HCT116 (cell line): ENCODE results near the gene EEFSEC. TPM values are rescaled to one million over a fixed set of nuclear protein-coding genes. Genes with fewer than 3 reads are reported as not detected.

Source experiments
- ATAC-seq: fragments of 200-7000 bp; cut with Tn5 transposase; 2 replicates; pipeline ENCODE4 v1.9.1; 2020; ENCODE audit warnings: mild to moderate bottlenecking, moderate library complexity
- BruUV-seq: library from RNA; stranded (reverse); fragments of 400-500 nt; replicated peaks from 2 replicates; lab custom pipeline; 2021; lab: Mats Ljungman, UMichigan
- CTCF ChIA-PET: fragments of 300-600 bp; sonication (Branson Sonifier 250); formaldehyde crosslinking; loops from one replicate; lab custom pipeline; 2021; ENCODE audit warnings: antibody characterized with exemption; lab: Charles Lee
- POLR2A ChIA-PET: fragments of 300-600, 350-600 bp; sonication (Branson Sonifier 250); formaldehyde crosslinking; loops from one replicate; lab custom pipeline; 2021; ENCODE audit warnings: antibody characterized with exemption; lab: Charles Lee
- RAD21 ChIA-PET, 2 experiments: fragments of 300-600 bp; sonication (Branson Sonifier 250); formaldehyde crosslinking; loops; one replicate each; lab custom pipeline; 2023; ENCODE audit warnings: low total read pairs in 2 of 2; ENCODE audit not compliant: uncharacterized antibody in 2 of 2, unreplicated experiment in 2 of 2, low non-redundant PET in 1 of 2; lab: Charles Lee
- DNase-seq: peaks from one replicate; pipeline ENCODE4 v3.0.0-alpha.2; 2010; ENCODE audit warnings: low read depth, low spot score
- H2AFZ ChIP-seq: fragments of 200-600 bp; shearing (Covaris generic), sonication (generic); 2 replicates; pipeline ENCODE4 v1.6.1; 2017; ENCODE audit warnings: low read depth, mixed run types, mixed read lengths, antibody characterized with exemption, low read length; ENCODE audit not compliant: poor library complexity, severe bottlenecking
- H3K27ac ChIP-seq: 2 replicates; pipeline ENCODE4 v1.5.1; 2012; ENCODE audit warnings: low read depth, low read length
- H3K27me3 ChIP-seq: fragments of 200-600 bp; sonication (generic); 2 replicates; pipeline ENCODE4 v1.6.1; 2016; ENCODE audit warnings: mixed run types, low read length, mixed read lengths; ENCODE audit not compliant: insufficient read depth
- H3K36me3 ChIP-seq, 2 experiments: fragments of 200-500 bp in 1 of 2; fragments of 200-600 bp in 1 of 2; sonication (Bioruptor generic) in 1 of 2; sonication (generic) in 1 of 2; 2 replicates each; pipeline versions ENCODE4 v1.5.1 to v1.6.1; 2014 to 2016; ENCODE audit warnings: low read length in 2 of 2, inconsistent platforms in 1 of 2, mixed read lengths in 1 of 2, mixed run types in 1 of 2; ENCODE audit not compliant: insufficient read depth in 2 of 2, control insufficient read depth in 1 of 2
- H3K4me1 ChIP-seq, 2 experiments: fragments of 200-600 bp in 1 of 2; sonication (generic) in 1 of 2; 2 replicates each; pipeline versions ENCODE4 v1.5.1 to v1.6.1; 2012 to 2017; ENCODE audit warnings: low read length in 2 of 2, inconsistent platforms in 1 of 2, mild to moderate bottlenecking in 1 of 2, mixed read lengths in 1 of 2, mixed run types in 1 of 2, moderate library complexity in 1 of 2; ENCODE audit not compliant: insufficient read depth in 2 of 2, control insufficient read depth in 1 of 2
- H3K4me2 ChIP-seq: fragments of 200-600 bp; sonication (generic); 2 replicates; pipeline ENCODE4 v1.6.1; 2017; ENCODE audit warnings: mixed run types, low read length, mixed read lengths
- H3K4me3 ChIP-seq, 2 experiments: fragments of 200-600 bp in 1 of 2; sonication (generic) in 1 of 2; replicated peaks in 1 of 2; 2 replicates each; pipeline ENCODE4 v1.5.1; 2011 to 2016; ENCODE audit warnings: low read length in 2 of 2, control low read depth in 1 of 2, low read depth in 1 of 2, mild to moderate bottlenecking in 1 of 2, mixed read lengths in 1 of 2, mixed run types in 1 of 2
- H3K79me2 ChIP-seq: fragments of 200-600 bp; sonication (generic); 2 replicates; pipeline ENCODE4 v1.6.1; 2017; ENCODE audit warnings: mild to moderate bottlenecking, mixed run types, low read length, moderate library complexity, mixed read lengths; ENCODE audit not compliant: insufficient read depth
- H3K9ac ChIP-seq: fragments of 200-600 bp; sonication (generic); 2 replicates; pipeline ENCODE4 v1.6.1; 2016; ENCODE audit warnings: low read length, mixed read lengths
- H3K9me2 ChIP-seq: fragments of 200-600 bp; sonication (generic), shearing (Covaris generic); 2 replicates; pipeline ENCODE4 v1.6.1; 2017; ENCODE audit warnings: mixed run types, mild to moderate bottlenecking, moderate library complexity; ENCODE audit not compliant: insufficient read depth
- H3K9me3 ChIP-seq, 2 experiments: fragments of 200-500 bp in 1 of 2; fragments of 200-600 bp in 1 of 2; sonication (Bioruptor generic) in 1 of 2; sonication (generic) in 1 of 2; 2 replicates each; pipeline ENCODE4 v1.6.1; 2014 to 2017; ENCODE audit warnings: low read length in 2 of 2, mixed read lengths in 2 of 2, inconsistent platforms in 1 of 2, low read depth in 1 of 2, mild to moderate bottlenecking in 1 of 2, mixed run types in 1 of 2, moderate library complexity in 1 of 2; ENCODE audit not compliant: control insufficient read depth in 1 of 2, insufficient read depth in 1 of 2
- H4K20me1 ChIP-seq: fragments of 200-600 bp; sonication (generic), shearing (Covaris generic); 2 replicates; pipeline ENCODE4 v1.6.1; 2017; ENCODE audit warnings: mixed run types, mild to moderate bottlenecking, moderate library complexity; ENCODE audit not compliant: insufficient read depth
- ATF3 ChIP-seq: IDR thresholded peaks from 2 replicates; pipeline ENCODE4 v1.6.1; 2012
- CBX3 ChIP-seq: IDR thresholded peaks from 2 replicates; pipeline ENCODE4 v1.6.1; 2012; ENCODE audit warnings: low read depth
- CEBPB ChIP-seq: IDR thresholded peaks from 2 replicates; pipeline ENCODE4 v1.6.1; 2012; ENCODE audit warnings: low read depth
- ELF1 ChIP-seq: IDR thresholded peaks from 2 replicates; pipeline ENCODE4 v1.6.1; 2012; ENCODE audit warnings: low read depth, borderline replicate concordance
- EZH2 ChIP-seq: fragments of 200-600 bp; sonication (generic); IDR thresholded peaks from 2 replicates; pipeline ENCODE4 v1.6.1; 2017; ENCODE audit warnings: antibody characterized with exemption, mixed run types
- EZH2phosphoT487 ChIP-seq: fragments of 200-600 bp; IDR thresholded peaks from 2 replicates; pipeline ENCODE4 v1.6.1; 2018; ENCODE audit warnings: antibody characterized with exemption, borderline replicate concordance
- JUND ChIP-seq: IDR thresholded peaks from 2 replicates; pipeline ENCODE4 v1.6.1; 2012
- MAX ChIP-seq: IDR thresholded peaks from 2 replicates; pipeline ENCODE4 v1.6.1; 2012
- POLR2AphosphoS5 ChIP-seq: IDR thresholded peaks from 2 replicates; pipeline ENCODE4 v1.6.1; 2011; ENCODE audit warnings: mild to moderate bottlenecking, low read depth, low read length, moderate library complexity
- SIN3A ChIP-seq: IDR thresholded peaks from 2 replicates; pipeline ENCODE4 v1.6.1; 2012; ENCODE audit warnings: low read depth
- SP1 ChIP-seq: IDR thresholded peaks from 2 replicates; pipeline ENCODE4 v1.6.1; 2012; ENCODE audit warnings: low read depth
- SRF ChIP-seq: IDR thresholded peaks from 2 replicates; pipeline ENCODE4 v1.6.1; 2012; ENCODE audit warnings: low read depth
- TCF7L2 ChIP-seq: IDR thresholded peaks from 2 replicates; pipeline ENCODE4 v1.7.0; 2011; ENCODE audit warnings: borderline replicate concordance, inconsistent platforms; ENCODE audit not compliant: insufficient read depth, insufficient read length; ENCODE audit errors: extremely low read depth
- YY1 ChIP-seq: IDR thresholded peaks from 2 replicates; pipeline ENCODE4 v1.6.1; 2011; ENCODE audit warnings: low read length, low read depth, moderate library complexity, mild to moderate bottlenecking; ENCODE audit not compliant: insufficient replicate concordance; ENCODE audit errors: extremely low read depth
- intact Hi-C: fragments of 100-400 bp; cut with micrococcal nuclease; formaldehyde crosslinking; loops from 2 replicates; pipeline ENCODE4 v1.10.0; 2022
- total RNA-seq: library from RNA; stranded (reverse); gene quantifications from one replicate; pipeline ENCODE4 v1.2.1, GENCODE V29; 2021; ENCODE audit not compliant: unreplicated experiment

Gene EEFSEC
- total RNA-seq, 1 experiment from 2014 or later: 16.1 TPM

DNA sequence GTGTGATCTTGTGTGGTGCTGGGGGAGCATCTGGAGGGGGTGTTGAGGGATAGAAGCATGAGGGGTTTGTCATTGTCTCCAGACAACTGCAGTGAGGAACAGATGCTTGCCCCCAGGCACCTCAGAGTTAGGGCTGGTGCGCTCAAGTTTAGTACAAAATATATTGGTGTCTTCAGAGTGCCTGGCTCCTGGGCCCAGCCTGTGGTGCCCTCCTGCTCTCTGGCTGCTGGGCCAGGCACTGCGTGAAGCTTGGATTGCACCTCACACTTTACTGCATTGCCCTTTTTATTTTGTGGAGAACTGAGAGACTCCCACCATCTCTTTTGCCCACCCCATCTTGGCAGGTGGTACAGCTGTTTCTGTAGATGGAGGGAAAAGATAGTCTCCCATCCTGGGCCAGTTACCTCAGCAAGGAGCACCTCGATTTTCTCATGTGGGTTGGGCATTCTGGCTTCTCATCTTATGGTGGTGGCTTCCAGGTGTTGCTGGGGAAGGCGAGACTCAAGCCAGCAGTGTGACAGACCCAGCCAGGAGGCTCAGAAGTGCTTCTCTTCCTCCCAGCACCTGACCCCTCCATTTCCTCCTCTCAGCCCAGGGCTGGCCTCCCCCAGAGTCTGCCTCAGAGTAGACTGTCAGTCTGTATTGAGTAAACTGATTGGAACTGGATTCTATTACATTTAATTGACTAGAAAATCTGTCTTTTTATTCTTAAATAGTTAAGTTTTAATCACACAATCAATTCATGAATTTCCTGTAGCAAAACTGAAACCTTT, 173.0 kb downstream of the EEFSEC start:
- DNase-seq (no peak), ATAC-seq (no peak)
- Histone ChIP-seq H3K4me3 (no peak overlapping the region), H3K9me3 (no peaks in the 10 kb centered on the region), H3K9ac (no peak overlapping the region), H2AFZ (no peak overlapping the region), H3K27me3 (no peaks in the 10 kb centered on the region), H3K4me2 (no peak overlapping the region), H4K20me1 (no peaks in the 10 kb centered on the region), H3K79me2 (no peaks in the 10 kb centered on the region), H3K4me1 (no peaks in the 10 kb centered on the region), H3K9me2 (no peaks in the 10 kb centered on the region), H3K36me3 (no peaks in the 10 kb centered on the region), H3K27ac (no peak overlapping the region)
- ChIA-PET POLR2A (no interaction called here), RAD21 (no interaction called here), CTCF (no interaction called here)
- no TSS peak for BruUV-seq
- TF ChIP-seq CEBPB (no peak), EZH2phosphoT487 (no peak), YY1 (no peak), TCF7L2 (no peak), ELF1 (no peak), MAX (no peak), ATF3 (no peak), SIN3A (no peak), EZH2 (no peak), SRF (no peak), CBX3 (no peak), SP1 (no peak), JUND (no peak), POLR2AphosphoS5 (no peak)
- intact Hi-C loops: no loop called here
